GM19238 (cell line): Measurements from ENCODE around the gene LRRC75A.
A peak's percentile ranks its signal among the peaks of the same experiment; 100 is the strongest.

Experiments
- DNase-seq: peaks from one replicate; pipeline ENCODE4 v3.0.0; 2011; ENCODE audit warnings: low spot score; ENCODE audit not compliant: insufficient read length

Gene LRRC75A

GRCh38 chr17:16433514-16433913 lies 58.5 kb downstream of the LRRC75A start:
- no peak for DNase-seq

GRCh38 chr17:16432017-16432416 lies 60.0 kb downstream of the LRRC75A start:
- DNase-seq: no peak

GRCh38 chr17:16430650-16431049 lies 61.3 kb downstream of the LRRC75A start:
- DNase-seq: no peak

DNA sequence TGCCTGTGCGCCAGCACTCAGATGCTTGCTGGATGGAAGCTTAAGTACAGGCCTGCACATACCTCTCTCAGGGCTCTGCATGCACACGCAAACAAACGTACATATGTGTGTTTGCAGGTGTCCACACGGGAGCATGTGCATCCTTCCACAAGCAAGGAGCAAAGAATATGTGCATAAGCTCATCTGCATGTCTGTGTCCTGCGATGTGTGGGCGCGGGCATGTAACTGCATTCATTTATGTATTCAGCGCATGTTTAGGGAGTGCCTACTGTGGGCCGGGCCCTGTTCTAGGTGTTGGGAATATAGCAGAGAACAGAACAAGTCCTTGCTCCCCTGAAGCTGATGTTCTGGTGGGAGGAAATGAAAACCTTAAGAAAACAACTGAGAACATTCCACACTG lies 62.9 kb downstream of the LRRC75A start:
- no peak for DNase-seq

- no peak for DNase-seq
These were observed 63.7 kb downstream of the LRRC75A start for GRCh38 chr17:16428098-16428882.

DNA sequence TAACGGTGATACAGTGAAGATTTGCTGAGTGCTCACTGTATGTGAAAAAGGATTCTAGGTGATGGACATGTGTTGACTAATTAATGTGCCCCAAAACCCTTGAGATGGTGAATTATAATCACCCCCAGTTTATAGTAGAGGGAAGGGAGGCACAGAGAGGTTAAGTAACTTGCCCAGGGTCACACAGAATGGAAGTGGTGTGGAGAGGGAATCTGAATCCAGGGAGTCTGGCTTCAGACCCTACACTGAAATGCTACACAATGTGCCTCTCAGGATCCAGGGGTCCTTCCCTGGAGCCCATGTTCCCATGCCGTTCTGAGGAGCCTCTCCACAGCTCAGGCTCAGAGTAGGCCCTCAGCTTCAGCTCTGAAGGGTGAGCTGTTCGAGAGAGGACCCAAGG lies 65.0 kb downstream of the LRRC75A start:
- no peak for DNase-seq

GRCh38 chr17:16425698-16426659 lies 66.0 kb downstream of the LRRC75A start:
- DNase-seq: no peak

DNA sequence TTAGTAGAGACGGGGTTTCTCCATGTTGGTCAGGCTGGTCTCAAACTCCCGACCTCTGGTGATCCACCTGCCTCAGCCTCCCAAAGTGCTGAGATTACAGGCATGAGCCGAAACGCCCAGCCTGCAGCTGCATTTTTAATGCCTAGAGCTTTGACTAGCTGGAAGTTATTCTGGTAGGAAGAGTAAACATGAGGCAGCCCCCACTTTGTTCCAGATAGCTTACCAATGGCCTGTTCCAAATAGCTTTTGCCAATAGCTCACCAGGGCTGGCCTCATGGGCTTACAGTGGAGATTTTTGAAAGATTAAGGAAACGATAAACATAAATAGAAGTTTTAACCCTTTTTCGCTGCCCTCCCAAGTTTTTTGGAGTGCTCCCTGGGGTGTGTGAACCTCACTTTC lies 66.8 kb downstream of the LRRC75A start:
- no peak for DNase-seq

DNA sequence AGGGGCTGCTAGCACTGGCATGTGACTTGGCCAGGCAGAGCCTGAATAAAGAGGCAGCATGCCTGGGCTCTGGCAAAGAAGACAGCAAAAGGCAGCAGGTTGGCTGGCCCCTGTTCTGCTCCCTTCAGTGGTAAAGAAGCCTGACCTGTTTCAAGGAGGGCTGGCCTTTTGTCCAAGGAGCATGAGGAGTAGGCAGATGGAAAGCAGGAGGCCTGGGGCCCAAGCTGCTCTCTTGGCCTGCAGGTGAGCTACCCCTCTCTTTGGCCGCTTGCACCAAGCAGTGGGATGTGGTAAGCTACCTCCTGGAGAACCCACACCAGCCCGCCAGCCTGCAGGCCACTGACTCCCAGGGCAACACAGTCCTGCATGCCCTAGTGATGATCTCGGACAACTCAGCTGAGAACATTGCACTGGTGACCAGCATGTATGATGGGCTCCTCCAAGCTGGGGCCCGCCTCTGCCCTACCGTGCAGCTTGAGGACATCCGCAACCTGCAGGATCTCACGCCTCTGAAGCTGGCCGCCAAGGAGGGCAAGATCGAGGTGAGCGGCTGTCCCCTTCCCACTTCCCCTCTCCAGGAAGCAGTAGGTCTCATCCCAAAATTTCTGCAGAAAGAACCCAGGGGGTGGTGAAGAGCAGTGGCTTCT lies 68.6 kb downstream of the LRRC75A start:
- no peak for DNase-seq

DNA sequence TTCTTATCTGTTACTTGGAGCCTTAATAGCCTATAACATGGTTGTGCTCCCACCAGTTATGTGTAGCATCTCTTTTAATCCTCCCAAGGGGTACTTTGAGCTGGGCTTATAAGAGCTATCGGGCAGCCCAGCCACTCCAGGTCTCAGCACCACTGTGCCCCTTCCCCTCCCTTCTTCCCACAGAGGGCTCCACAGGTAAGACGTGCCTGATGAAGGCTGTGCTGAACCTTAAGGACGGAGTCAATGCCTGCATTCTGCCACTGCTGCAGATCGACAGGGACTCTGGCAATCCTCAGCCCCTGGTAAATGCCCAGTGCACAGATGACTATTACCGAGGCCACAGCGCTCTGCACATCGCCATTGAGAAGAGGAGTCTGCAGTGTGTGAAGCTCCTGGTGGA lies 69.6 kb downstream of the LRRC75A start:
- DNase-seq: no peak

GRCh38 chr17:16419929-16420271 lies 72.1 kb downstream of the LRRC75A start:
- DNase-seq: no peak

DNA sequence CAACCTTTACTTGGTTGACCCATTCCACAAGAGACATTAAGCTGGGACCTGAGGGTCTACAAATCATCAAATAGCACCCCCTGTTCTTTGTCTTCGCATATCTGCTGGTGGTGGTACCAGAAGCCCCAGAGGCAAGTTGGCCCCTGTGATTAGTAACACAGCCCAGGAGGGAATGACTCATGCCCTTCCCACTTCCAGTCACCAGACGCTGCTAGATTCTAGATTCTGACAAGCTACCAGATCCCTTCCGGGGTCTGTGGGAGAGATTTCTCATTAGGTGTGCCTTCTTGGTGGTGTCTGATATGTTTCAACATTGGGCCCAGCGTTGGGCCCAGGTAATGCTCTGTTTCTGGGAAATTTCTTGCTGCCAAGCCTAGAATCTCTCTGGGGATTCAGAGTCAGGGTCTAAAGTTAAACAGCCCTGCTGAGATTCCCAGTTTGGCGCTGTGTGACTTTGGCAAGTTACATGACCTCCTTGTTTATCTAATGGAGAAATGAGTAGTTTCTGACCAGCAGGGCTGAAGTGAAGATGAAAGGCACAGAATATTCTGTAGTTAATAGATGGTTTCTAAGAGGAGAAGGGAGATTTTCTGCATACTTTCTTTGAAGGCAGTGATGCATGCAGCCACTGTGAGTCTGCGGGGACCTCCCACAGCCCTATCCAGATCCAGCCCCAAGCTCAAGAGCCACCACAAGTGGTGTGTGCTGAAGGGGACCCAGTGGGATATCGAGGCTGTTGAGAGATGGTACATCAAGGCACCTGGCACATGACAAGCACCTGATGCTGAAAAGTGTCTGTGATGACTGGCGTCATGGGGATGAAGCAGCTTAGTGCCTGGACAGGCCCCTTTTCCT lies 72.7 kb downstream of the LRRC75A start:
- no peak for DNase-seq

DNA sequence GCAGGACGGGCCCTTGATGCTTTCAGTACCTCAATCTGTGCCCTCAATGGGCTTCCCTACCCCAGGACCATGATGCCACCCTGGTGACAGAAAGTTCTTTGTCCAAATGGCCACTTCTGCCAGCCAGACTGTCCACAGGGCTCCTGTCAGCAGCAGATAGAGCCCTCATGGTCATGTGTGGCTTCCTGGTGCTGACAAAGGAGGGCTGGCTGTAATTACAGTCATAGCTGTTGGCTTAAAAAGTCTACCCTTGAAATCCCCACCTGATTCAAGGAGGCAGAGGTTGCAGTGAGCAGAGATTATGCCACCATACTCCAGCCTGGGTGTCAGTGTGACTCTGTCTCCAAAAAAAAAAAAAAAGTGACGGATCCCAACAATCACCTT lies 73.3 kb downstream of the LRRC75A start:
- no peak for DNase-seq

- no peak for DNase-seq
These were observed 73.9 kb downstream of the LRRC75A start for GRCh38 chr17:16417896-16418684.

GRCh38 chr17:16417399-16417798 lies 74.6 kb downstream of the LRRC75A start:
- no peak for DNase-seq

- DNase-seq: peak; percentile 58
These were observed 76.7 kb downstream of the LRRC75A start, which contains the start of gene TRPV2 for GRCh38 chr17:16415031-16415924. Gene TRPV2 (plus strand): TSS chr17:16415571. CDS start chr17:16417669, 2,098 bp downstream.

DNA sequence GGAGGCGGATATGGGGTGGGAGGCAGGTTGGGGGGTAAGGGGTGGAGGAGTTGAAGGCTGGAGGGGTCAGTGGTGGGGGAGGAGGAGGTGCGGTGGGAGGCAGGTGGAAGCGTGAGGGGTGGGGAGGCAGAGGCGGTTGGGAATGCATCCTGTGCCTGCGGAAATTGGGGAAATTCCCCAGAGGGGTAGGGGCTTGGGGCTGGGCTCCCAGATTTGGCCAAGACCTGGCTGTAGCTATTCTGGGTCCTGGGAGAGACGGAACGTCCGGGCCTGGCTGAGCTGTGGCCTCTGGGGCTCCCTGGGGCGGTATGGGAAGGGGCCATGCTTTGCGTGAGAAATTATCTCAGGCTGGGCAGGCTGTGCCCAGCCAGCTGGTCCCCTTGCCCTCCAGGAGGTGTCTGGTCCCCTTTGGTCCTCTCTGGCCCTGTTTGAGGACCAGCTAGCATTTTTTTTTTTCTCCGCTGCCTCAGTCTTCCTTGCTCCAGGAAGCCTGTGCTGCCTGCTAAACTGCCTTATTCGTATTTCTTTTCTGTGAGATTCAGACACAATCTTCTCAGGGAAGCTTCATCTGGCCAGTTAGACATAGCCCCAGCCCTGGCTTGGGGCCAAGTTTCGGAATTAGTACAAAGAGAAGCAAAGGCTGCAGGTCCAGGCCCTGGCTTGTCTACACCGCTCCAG lies 83.9 kb downstream of the LRRC75A start:
- peak; percentile 82 for DNase-seq
